NAMALWA (cell line): ENCODE measurements around the gene TRIM23.

Source experiments
- DNase-seq: peaks from one replicate; pipeline ENCODE4 v3.0.0-alpha.2; 2015; ENCODE audit warnings: low spot score

The TRIM23 gene

DNA sequence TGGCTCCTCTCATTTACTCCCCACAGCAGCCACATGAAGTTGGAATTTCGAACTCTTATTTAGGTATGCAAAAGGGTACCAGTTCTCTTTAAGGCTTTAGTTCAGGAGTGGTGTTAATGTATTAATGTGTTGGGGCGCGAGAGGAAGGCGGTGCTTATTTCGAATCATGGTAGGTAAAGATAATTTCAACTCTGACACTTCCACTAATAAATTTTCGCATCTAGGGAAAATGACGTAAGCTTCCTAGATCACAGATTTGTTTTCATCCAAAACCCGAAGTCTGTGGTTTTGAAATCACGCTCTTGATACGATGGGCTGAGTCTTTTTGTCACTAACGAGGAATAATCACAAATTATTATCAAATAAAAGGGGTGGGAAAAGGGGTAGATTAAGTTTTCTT, 60.4 kb downstream of the TRIM23 start:
- no peak for DNase-seq

DNA sequence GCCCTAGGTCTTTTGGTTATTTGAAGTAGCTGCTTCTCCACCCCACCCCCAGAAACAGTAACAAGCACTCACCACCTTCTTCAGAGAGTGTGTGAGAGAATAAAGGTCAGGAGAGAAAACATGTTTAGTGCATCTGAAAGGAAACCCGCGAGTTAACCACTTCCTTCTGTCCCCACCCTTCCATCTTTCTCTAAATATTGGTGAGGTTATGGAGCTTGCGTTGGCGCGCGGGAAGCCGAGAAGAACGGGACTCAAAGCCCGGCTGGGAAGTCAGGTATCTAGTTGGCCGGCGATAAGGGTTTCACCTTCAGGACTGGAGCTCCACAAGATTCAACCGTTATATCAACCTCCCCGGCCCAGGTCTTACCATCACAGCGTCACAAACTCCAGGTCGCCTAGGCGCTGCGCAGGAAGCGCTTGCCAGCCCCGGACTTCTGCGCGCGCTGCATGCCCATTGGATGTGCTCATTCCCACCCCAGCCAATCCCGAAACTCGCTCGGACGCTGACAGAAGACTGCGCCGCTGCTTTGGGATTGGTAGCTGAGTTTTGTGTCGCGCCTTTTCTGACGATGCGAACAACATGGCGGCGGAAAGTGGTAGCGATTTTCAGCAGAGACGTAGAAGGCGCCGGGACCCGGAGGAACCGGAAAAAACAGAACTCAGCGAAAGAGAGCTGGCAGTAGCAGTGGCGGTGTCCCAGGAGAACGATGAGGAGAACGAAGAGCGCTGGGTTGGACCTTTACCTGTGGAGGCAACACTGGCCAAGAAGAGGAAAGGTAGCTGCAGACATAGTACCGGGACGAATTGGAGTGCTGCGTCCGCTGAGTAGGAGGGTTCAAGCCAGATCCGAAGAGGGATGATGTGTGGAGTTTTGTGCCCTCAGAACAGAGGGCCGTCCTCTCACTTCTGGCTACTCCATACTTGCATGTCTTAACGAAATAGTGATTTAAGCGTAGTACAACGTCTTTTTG, 61.1 kb downstream of the TRIM23 start, which contains the start of the genes CENPK and PPWD1:
CENPK (minus strand) TSS at position 438 of the 971 bp plus-strand sequence. CDS start 8,261 bp downstream, outside the sequence.
PPWD1 (plus strand) TSS at position 566 of the 971 bp plus-strand sequence; CDS start at position 581, 15 bp downstream.
- peak; percentile 98 for DNase-seq

DNA sequence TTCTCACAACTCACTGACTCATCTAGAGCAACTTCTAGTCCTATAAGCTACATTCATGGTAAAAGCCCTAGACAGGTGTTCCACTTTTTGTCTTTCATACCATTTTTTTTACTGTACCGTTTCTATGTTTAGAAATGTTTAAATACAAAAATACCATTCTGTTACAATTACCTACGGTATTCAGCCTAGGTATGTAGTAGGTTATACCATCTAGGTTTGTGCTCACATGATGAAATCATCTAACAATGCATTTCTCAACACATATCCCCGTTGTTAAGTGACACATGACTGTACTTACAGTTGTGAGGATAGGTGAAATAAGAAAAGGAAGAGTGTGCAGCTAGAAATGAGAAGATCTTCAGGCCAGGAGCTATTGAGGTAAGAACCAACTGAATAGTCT, 67.4 kb downstream of the TRIM23 start:
- no peak for DNase-seq

GRCh38 chr5:65556181-65556580, 68.0 kb downstream of the TRIM23 start:
- no peak for DNase-seq

DNA sequence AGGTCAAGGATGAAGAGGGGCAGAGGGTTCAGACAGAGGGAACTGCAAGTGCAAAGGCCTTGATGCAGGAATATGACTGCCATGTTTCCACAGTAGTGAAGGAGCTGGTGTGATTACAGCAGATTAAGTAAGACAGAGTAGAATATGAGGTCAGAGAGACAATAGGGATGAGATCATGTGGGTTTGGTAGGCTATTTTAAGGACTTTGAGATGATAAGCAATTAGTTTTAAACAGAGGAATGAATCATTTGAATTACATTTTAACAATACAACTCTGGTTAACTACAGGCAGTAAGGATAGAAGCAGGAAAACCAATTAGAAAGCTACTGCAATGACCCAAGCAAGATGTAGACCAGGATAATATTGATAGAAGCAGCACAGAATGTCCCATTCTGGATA, 68.8 kb downstream of the TRIM23 start:
- no peak for DNase-seq

DNA sequence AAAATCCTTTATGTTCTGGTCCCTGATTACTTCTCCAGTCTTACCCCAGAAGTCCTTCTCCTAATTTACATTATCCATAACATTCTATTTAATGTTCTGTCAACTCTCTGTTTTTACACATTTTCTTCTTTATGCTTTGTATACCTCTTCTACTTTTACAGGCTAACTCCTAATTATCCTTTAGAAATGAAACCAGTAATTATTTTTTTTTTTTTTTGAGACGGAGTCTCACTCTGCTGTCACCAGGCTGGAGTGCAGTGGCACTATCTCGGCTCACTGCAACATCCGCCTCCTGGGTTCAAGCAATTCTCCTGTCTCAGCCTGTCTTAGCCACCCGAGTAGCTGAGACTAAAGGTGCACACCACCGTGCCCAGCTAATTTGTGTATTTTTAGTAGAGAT, 70.2 kb downstream of the TRIM23 start:
- no peak for DNase-seq

- no peak for DNase-seq
These were observed 75.9 kb downstream of the TRIM23 start for GRCh38 chr5:65548281-65548680.

DNA sequence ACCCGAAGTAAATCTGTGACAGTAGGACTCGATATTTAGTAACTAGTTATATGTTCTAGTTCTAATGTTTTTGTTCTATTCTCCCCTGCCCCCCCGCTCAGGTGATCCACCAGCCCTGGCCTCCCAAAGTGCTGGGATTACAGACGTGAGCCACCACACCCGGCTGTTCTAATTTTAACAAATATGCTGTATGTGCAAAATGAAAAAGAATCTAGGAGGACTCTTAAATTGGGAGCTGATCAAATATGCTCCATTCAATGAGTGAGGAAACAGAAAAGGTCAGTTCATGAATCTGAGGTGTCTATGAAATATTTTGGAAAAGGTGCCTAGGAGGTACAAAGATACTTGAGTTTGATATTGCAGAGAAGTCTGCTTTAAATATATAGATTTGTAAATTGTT, 78.0 kb downstream of the TRIM23 start:
- no peak for DNase-seq

- no peak for DNase-seq
These were observed 79.7 kb downstream of the TRIM23 start for GRCh38 chr5:65544473-65544872.

- DNase-seq, result no peak
These were observed 84.3 kb downstream of the TRIM23 start for GRCh38 chr5:65539827-65540226.
